H9 (cell line): ENCODE results near the gene PTDSS2. TPM values are rescaled to one million over a fixed set of nuclear protein-coding genes. Genes with fewer than 3 reads are reported as not detected.
A peak's percentile ranks its signal among the peaks of the same experiment; 100 is the strongest.
"Not testable (repeated sequence)": the region's sequence is repeated elsewhere in the genome, so short reads cannot be mapped to it uniquely, and the experiment has no call there.

ENCODE experiments used
- DNase-seq: peaks from one replicate; pipeline ENCODE4 v3.0.0-alpha.2; 2017
- H2AFZ ChIP-seq: one replicate; pipeline ENCODE4 v1.6.1; 2013; ENCODE audit warnings: mild to moderate bottlenecking, low read length, control low read depth, moderate library complexity
- H2AK5ac ChIP-seq: 2 replicates; pipeline ENCODE4 v1.6.1; 2013; ENCODE audit warnings: low read length, control low read depth, mixed read lengths; ENCODE audit not compliant: insufficient read length
- H2BK120ac ChIP-seq: one replicate; pipeline ENCODE4 v1.6.1; 2013; ENCODE audit warnings: low read depth, mild to moderate bottlenecking, low read length, control low read depth, inconsistent platforms; ENCODE audit not compliant: poor library complexity, severe bottlenecking
- H2BK12ac ChIP-seq: 2 replicates; pipeline ENCODE4 v1.6.1; 2013; ENCODE audit warnings: low read length, control low read depth, mixed read lengths, low read depth; ENCODE audit not compliant: insufficient read length
- H2BK15ac ChIP-seq: 2 replicates; pipeline ENCODE4 v1.6.1; 2013; ENCODE audit warnings: low read depth, low read length, control low read depth
- H2BK20ac ChIP-seq: one replicate; pipeline ENCODE4 v1.6.1; 2013; ENCODE audit warnings: low read depth, mild to moderate bottlenecking, low read length, control low read depth, inconsistent platforms; ENCODE audit not compliant: poor library complexity, severe bottlenecking
- H2BK5ac ChIP-seq: 2 replicates; pipeline ENCODE4 v1.6.1; 2013; ENCODE audit warnings: low read length, control low read depth, mixed read lengths; ENCODE audit not compliant: insufficient read length
- H3K14ac ChIP-seq: 2 replicates; pipeline ENCODE4 v1.6.1; 2013; ENCODE audit warnings: low read length, control low read depth; ENCODE audit not compliant: insufficient read depth
- H3K18ac ChIP-seq: 2 replicates; pipeline ENCODE4 v1.6.1; 2013; ENCODE audit warnings: low read depth, mild to moderate bottlenecking, mixed read lengths, low read length, control low read depth; ENCODE audit not compliant: insufficient read length
- H3K23ac ChIP-seq: 2 replicates; pipeline ENCODE4 v1.6.1; 2013; ENCODE audit warnings: low read length, control low read depth, mixed read lengths, low read depth; ENCODE audit not compliant: insufficient read length
- H3K23me2 ChIP-seq: 2 replicates; pipeline ENCODE4 v1.6.1; 2013; ENCODE audit warnings: low read depth, mild to moderate bottlenecking, mixed read lengths, low read length, control low read depth; ENCODE audit not compliant: insufficient read length, poor library complexity, severe bottlenecking
- H3K27ac ChIP-seq: 2 replicates; pipeline ENCODE4 v1.5.1; 2013; ENCODE audit warnings: low read length, control low read depth, mixed read lengths, low read depth; ENCODE audit not compliant: insufficient read length
- H3K27me3 ChIP-seq: 2 replicates; pipeline ENCODE4 v1.6.1; 2013; ENCODE audit warnings: low read length, control low read depth, inconsistent platforms; ENCODE audit not compliant: insufficient read depth
- H3K4ac ChIP-seq: 2 replicates; pipeline ENCODE4 v1.6.1; 2013; ENCODE audit warnings: low read depth, mild to moderate bottlenecking, control low read depth, inconsistent platforms, low read length, moderate library complexity
- H3K4me1 ChIP-seq: 2 replicates; pipeline ENCODE4 v1.6.1; 2013; ENCODE audit warnings: low read length, control low read depth, inconsistent platforms; ENCODE audit not compliant: insufficient read depth
- H3K4me2 ChIP-seq: 2 replicates; pipeline ENCODE4 v1.6.1; 2013; ENCODE audit warnings: low read length, control low read depth, mixed read lengths; ENCODE audit not compliant: insufficient read length, insufficient read depth
- H3K56ac ChIP-seq: 2 replicates; pipeline ENCODE4 v1.6.1; 2013; ENCODE audit warnings: low read depth, mild to moderate bottlenecking, mixed read lengths, low read length, control low read depth; ENCODE audit not compliant: insufficient read length
- H3K79me1 ChIP-seq: 2 replicates; pipeline ENCODE4 v1.6.1; 2013; ENCODE audit warnings: low read depth, mild to moderate bottlenecking, moderate library complexity, low read length, control low read depth, inconsistent platforms; ENCODE audit not compliant: insufficient read depth, poor library complexity, severe bottlenecking
- H3K79me2 ChIP-seq: 2 replicates; pipeline ENCODE4 v1.6.1; 2013; ENCODE audit warnings: low read length, control low read depth, inconsistent platforms; ENCODE audit not compliant: insufficient read depth
- H3K9ac ChIP-seq: 2 replicates; pipeline ENCODE4 v1.6.1; 2013; ENCODE audit warnings: low read length, control low read depth, mixed read lengths; ENCODE audit not compliant: insufficient read length; ENCODE audit errors: extremely low read depth
- H3K9me3 ChIP-seq: one replicate; pipeline ENCODE4 v1.6.1; 2013; ENCODE audit warnings: low read depth, low read length, inconsistent platforms; ENCODE audit not compliant: control insufficient read depth
- H3T11ph ChIP-seq: one replicate; pipeline ENCODE4 v1.6.1; 2013; ENCODE audit warnings: mild to moderate bottlenecking, low read length, control low read depth, inconsistent platforms
- H4K20me1 ChIP-seq: one replicate; pipeline ENCODE4 v1.6.1; 2013; ENCODE audit not compliant: control insufficient read depth, insufficient read length, insufficient read depth
- H4K5ac ChIP-seq: 2 replicates; pipeline ENCODE4 v1.6.1; 2013; ENCODE audit warnings: low read depth, mild to moderate bottlenecking, mixed read lengths, low read length, control low read depth; ENCODE audit not compliant: insufficient read length
- H4K8ac ChIP-seq: replicated peaks from 2 replicates; pipeline ENCODE4 v1.6.1; 2013; ENCODE audit warnings: low read length, control low read depth, mixed read lengths, low read depth; ENCODE audit not compliant: insufficient read length
- H4K91ac ChIP-seq: 2 replicates; pipeline ENCODE4 v1.6.1; 2013; ENCODE audit warnings: low read depth, mild to moderate bottlenecking, moderate library complexity, mixed read lengths, low read length, control low read depth; ENCODE audit not compliant: insufficient read length
- H3K27ac Mint-ChIP-seq, 3 experiments: 2 replicates in 2 of 3; 3 replicates in 1 of 3; pipeline ENCODE4 v1.8.0; 2020 to 2021; ENCODE audit warnings: mixed read lengths in 3 of 3, mild to moderate bottlenecking in 1 of 3, moderate library complexity in 1 of 3
- H3K27me3 Mint-ChIP-seq: 2 replicates; pipeline ENCODE4 v1.8.0; 2021; ENCODE audit warnings: low read depth, mild to moderate bottlenecking, moderate library complexity, mixed read lengths
- H3K36me3 Mint-ChIP-seq, 3 experiments: 2 replicates in 2 of 3; 3 replicates in 1 of 3; pipeline ENCODE4 v1.8.0; 2020 to 2021; ENCODE audit warnings: low read depth in 3 of 3, mixed read lengths in 3 of 3; ENCODE audit not compliant: insufficient read depth in 1 of 3
- H3K4me1 Mint-ChIP-seq, 2 experiments: 2 replicates each; pipeline ENCODE4 v1.8.0; 2020; ENCODE audit warnings: mixed read lengths in 2 of 2
- H3K4me3 Mint-ChIP-seq, 2 experiments: 2 replicates in 1 of 2; 3 replicates in 1 of 2; pipeline ENCODE4 v1.8.0; 2020 to 2021; ENCODE audit warnings: mild to moderate bottlenecking in 2 of 2, mixed read lengths in 2 of 2, moderate library complexity in 1 of 2
- H3K9me3 Mint-ChIP-seq, 2 experiments: 2 replicates in 1 of 2; 3 replicates in 1 of 2; pipeline ENCODE4 v1.8.0; 2020; ENCODE audit warnings: mild to moderate bottlenecking in 2 of 2, mixed read lengths in 2 of 2, moderate library complexity in 1 of 2
- WGBS: extraction: QIAGEN DNeasy Blood & Tissue Kit; methylation state at CpG from one replicate; pipeline ENCODE4 v1.1.7; 2013; ENCODE audit warnings: missing lambda C conversion rate, low lambda C conversion rate, mixed read lengths; ENCODE audit not compliant: insufficient read length; ENCODE audit errors: extremely low coverage; 5-methylcytosine and 5-hydroxymethylcytosine counted together
- total RNA-seq: library from RNA; stranded (reverse); gene quantifications from 2 replicates; pipeline ENCODE4 v1.2.1, GENCODE V29; 2021
- TF ChIP-seq, protein P1 (sequence below): fragments of 200-600 bp; sonication (generic); conservative IDR thresholded peaks from 3 replicates; pipeline ENCODE4 v1.8.0; 2021; ENCODE audit warnings: antibody characterized with exemption, mild to moderate bottlenecking

PTDSS2 gene
- total RNA-seq, 1 experiment from 2014 or later = 55.3 TPM

DNA sequence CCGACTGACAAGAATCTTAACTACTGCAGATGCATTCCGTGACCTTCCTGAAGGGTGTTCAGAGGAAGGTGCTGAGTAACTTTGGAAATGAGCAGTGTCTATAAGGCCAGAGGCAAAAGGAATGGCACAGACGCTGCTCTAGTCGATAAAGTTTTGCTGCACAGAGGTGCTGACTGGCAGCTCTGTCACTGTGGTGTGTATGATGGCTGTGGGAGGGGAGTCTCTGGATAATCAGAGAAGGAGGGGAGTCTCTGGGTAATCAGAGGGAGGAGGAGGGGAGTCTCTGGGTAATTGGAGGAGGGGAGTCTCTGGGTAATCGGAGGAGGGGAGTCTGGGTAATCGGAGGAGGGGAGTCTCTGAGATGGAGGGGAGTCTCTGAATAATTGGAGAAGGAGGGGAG, 18.4 kb downstream of the PTDSS2 start:
- Histone ChIP-seq H2BK15ac (no peak overlapping the region), H4K5ac (no peak overlapping the region), H2AK5ac (no peak overlapping the region), H3K79me1 (no peaks in the 10 kb centered on the region), H2BK20ac (no peak overlapping the region), H2AFZ (no peak overlapping the region), H2BK5ac (no peak overlapping the region), H3K9ac (no peak overlapping the region), H3K4me2 (no peak overlapping the region), H3K4me1 (peaks cover 5% of the 10 kb centered on the region; the same call in 1 of the 2 replicates), H3K27me3 (no peaks in the 10 kb centered on the region), H2BK12ac (no peak overlapping the region), H3K4ac (no peak overlapping the region), H3K9me3 (no peaks in the 10 kb centered on the region), H4K20me1 (no peaks in the 10 kb centered on the region), H3K27ac (no peak overlapping the region), H3K18ac (no peak overlapping the region), H4K8ac (no peak overlapping the region), H3K23ac (no peak overlapping the region), H3K14ac (no peak overlapping the region; the same call in 1 of the 2 replicates), H4K91ac (no peak overlapping the region), H3K23me2 (no peaks in the 10 kb centered on the region), H3K56ac (no peak overlapping the region), H2BK120ac (no peak overlapping the region), H3K79me2 (no peaks in the 10 kb centered on the region), H3T11ph (no peak overlapping the region)
- no CpG with 5 or more reads among the region's 6 CpGs for WGBS
- H3K4me1 Mint-ChIP-seq = peaks cover 23 to 35% of the 10 kb centered on the region in 2 experiments
- H3K9me3 Mint-ChIP-seq = no peaks in the 10 kb centered on the region
- H3K36me3 Mint-ChIP-seq = peaks cover 5 to 21% (median 20%) of the 10 kb centered on the region in 3 experiments; a peak in 6 of 7 replicates
- DNase-seq = no peak
- H3K27me3 Mint-ChIP-seq = no peaks in the 10 kb centered on the region
- peak overlapping the region in 1 of 2 experiments; percentile 11; a peak in 1 of 5 replicates for H3K4me3 Mint-ChIP-seq
- TF ChIP-seq, protein P1, sequence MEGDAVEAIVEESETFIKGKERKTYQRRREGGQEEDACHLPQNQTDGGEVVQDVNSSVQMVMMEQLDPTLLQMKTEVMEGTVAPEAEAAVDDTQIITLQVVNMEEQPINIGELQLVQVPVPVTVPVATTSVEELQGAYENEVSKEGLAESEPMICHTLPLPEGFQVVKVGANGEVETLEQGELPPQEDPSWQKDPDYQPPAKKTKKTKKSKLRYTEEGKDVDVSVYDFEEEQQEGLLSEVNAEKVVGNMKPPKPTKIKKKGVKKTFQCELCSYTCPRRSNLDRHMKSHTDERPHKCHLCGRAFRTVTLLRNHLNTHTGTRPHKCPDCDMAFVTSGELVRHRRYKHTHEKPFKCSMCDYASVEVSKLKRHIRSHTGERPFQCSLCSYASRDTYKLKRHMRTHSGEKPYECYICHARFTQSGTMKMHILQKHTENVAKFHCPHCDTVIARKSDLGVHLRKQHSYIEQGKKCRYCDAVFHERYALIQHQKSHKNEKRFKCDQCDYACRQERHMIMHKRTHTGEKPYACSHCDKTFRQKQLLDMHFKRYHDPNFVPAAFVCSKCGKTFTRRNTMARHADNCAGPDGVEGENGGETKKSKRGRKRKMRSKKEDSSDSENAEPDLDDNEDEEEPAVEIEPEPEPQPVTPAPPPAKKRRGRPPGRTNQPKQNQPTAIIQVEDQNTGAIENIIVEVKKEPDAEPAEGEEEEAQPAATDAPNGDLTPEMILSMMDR = no peak
- peak overlapping the region; percentile 7 to 89 (median 83); a peak in 6 of 7 replicates for H3K27ac Mint-ChIP-seq

GRCh38 chr11:469026-469683, 19.1 kb downstream of the PTDSS2 start:
- not testable (repeated sequence) for H3K27me3 ChIP-seq, H2BK20ac ChIP-seq, H3K79me2 ChIP-seq, H3K4me2 ChIP-seq, H3K23me2 ChIP-seq, H2BK120ac ChIP-seq, H2AK5ac ChIP-seq, H3K4me1 ChIP-seq, H3K4me3 Mint-ChIP-seq, H3T11ph ChIP-seq, H2BK12ac ChIP-seq, H2BK15ac ChIP-seq, H4K8ac ChIP-seq, H3K9me3 Mint-ChIP-seq, H4K5ac ChIP-seq, H3K9ac ChIP-seq, H4K91ac ChIP-seq, H3K56ac ChIP-seq, DNase-seq, H3K79me1 ChIP-seq, H2AFZ ChIP-seq, H3K23ac ChIP-seq, H4K20me1 ChIP-seq, H3K9me3 ChIP-seq, H3K4ac ChIP-seq, H2BK5ac ChIP-seq, H3K27me3 Mint-ChIP-seq
- H3K27ac Mint-ChIP-seq = peak overlapping the region; percentile 38 to 94 (median 72); a peak in 5 of 7 replicates
- no CpG with 5 or more reads among the region's 19 CpGs for WGBS
- Histone ChIP-seq H3K27ac (peak overlapping the region; percentile 27), H3K14ac (peak overlapping the region; percentile 70), H3K18ac (peak overlapping the region; percentile 61)
- H3K36me3 Mint-ChIP-seq = peaks cover 5 to 21% (median 20%) of the 10 kb centered on the region in 3 experiments; a peak in 6 of 7 replicates
- peaks cover 23 to 35% of the 10 kb centered on the region in 2 experiments for H3K4me1 Mint-ChIP-seq
